ENCODE measurements around the gene TMEM134. TPM values are rescaled to one million over a fixed set of nuclear protein-coding genes. Genes with fewer than 3 reads are reported as not detected.

The TMEM134 gene
- total and polyA plus RNA-seq, 10 of the 15 experiments (the other 5 are each of a cell fraction or from before 2014, with no cell fraction given), result 1.6 to 93.8 (median 27.8) TPM

DNA sequence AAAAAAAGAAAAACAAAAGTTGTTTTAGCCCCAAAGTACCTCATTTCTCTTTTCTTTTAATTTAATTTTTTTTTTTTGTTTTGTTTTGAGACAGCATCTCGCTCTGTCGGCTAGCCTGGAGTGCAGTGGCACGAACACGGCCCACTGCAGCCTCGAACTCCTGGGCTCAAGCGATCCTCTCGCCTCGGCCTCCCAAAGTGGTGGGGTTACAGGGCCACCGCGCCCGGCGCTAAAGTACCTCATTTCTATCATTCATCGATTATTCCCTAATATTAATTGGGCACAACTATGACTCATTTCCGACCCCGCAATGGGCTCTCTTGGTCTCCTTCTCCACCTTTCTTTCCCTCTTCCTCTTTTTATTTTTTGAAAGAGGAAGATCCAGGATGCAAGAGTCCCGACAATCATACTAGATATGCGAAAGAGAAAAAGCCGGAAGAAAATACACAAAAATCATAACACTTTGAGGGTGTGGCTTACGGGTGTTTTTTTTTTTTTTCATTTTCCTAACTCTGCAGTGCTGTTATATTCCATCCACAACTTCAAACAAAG lies 13.3 kb upstream of the TMEM134 start (continued):
- TF ChIP-seq HDAC6 (IDR thresholded peaks at IDR 0.05; ENCODE audit: unreplicated experiment) (no peak), TBL1XR1 (IDR thresholded peaks at IDR 0.05; ENCODE audit: low read depth, low read length) (no peak), ZNF274 (IDR thresholded peaks at IDR 0.05; ENCODE audit: insufficient read depth, insufficient read length) (no peak), POLR2A (IDR thresholded peaks at IDR 0.05; ENCODE audit: low read depth, low read length) (no peak), RAD51 (IDR thresholded peaks at IDR 0.05) (no peak), CBX3 (IDR thresholded peaks at IDR 0.05; ENCODE audit: borderline replicate concordance, low read depth) (no peak), ETV6 (conservative IDR thresholded peaks at IDR 0.05 in 1 of 2, IDR thresholded peaks at IDR 0.05 in 1 of 2; ENCODE audit: borderline replicate concordance in 1 of 2, low read depth in 1 of 2) (no peak), MEF2A (IDR thresholded peaks at IDR 0.05; ENCODE audit: insufficient read depth, low read depth, low read length) (no peak), ZBED1 (IDR thresholded peaks at IDR 0.05; ENCODE audit: borderline replicate concordance) (no peak)
- TF ChIP-seq, protein P1, sequence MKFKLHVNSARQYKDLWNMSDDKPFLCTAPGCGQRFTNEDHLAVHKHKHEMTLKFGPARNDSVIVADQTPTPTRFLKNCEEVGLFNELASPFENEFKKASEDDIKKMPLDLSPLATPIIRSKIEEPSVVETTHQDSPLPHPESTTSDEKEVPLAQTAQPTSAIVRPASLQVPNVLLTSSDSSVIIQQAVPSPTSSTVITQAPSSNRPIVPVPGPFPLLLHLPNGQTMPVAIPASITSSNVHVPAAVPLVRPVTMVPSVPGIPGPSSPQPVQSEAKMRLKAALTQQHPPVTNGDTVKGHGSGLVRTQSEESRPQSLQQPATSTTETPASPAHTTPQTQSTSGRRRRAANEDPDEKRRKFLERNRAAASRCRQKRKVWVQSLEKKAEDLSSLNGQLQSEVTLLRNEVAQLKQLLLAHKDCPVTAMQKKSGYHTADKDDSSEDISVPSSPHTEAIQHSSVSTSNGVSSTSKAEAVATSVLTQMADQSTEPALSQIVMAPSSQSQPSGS (IDR thresholded peaks at IDR 0.05; ENCODE audit: low read length), result no peak
- TF ChIP-seq, protein P2, sequence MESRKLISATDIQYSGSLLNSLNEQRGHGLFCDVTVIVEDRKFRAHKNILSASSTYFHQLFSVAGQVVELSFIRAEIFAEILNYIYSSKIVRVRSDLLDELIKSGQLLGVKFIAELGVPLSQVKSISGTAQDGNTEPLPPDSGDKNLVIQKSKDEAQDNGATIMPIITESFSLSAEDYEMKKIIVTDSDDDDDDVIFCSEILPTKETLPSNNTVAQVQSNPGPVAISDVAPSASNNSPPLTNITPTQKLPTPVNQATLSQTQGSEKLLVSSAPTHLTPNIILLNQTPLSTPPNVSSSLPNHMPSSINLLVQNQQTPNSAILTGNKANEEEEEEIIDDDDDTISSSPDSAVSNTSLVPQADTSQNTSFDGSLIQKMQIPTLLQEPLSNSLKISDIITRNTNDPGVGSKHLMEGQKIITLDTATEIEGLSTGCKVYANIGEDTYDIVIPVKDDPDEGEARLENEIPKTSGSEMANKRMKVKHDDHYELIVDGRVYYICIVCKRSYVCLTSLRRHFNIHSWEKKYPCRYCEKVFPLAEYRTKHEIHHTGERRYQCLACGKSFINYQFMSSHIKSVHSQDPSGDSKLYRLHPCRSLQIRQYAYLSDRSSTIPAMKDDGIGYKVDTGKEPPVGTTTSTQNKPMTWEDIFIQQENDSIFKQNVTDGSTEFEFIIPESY (IDR thresholded peaks at IDR 0.05), result no peak
- TF ChIP-seq, protein P3, sequence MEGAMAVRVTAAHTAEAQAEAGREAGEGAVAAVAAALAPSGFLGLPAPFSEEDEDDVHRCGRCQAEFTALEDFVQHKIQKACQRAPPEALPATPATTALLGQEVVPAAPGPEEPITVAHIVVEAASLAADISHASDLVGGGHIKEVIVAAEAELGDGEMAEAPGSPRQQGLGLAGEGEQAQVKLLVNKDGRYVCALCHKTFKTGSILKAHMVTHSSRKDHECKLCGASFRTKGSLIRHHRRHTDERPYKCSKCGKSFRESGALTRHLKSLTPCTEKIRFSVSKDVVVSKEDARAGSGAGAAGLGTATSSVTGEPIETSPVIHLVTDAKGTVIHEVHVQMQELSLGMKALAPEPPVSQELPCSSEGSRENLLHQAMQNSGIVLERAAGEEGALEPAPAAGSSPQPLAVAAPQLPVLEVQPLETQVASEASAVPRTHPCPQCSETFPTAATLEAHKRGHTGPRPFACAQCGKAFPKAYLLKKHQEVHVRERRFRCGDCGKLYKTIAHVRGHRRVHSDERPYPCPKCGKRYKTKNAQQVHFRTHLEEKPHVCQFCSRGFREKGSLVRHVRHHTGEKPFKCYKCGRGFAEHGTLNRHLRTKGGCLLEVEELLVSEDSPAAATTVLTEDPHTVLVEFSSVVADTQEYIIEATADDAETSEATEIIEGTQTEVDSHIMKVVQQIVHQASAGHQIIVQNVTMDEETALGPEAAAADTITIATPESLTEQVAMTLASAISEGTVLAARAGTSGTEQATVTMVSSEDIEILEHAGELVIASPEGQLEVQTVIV (IDR thresholded peaks at IDR 0.05; ENCODE audit: borderline replicate concordance, partially characterized antibody), result no peak
- TF ChIP-seq, protein P4, sequence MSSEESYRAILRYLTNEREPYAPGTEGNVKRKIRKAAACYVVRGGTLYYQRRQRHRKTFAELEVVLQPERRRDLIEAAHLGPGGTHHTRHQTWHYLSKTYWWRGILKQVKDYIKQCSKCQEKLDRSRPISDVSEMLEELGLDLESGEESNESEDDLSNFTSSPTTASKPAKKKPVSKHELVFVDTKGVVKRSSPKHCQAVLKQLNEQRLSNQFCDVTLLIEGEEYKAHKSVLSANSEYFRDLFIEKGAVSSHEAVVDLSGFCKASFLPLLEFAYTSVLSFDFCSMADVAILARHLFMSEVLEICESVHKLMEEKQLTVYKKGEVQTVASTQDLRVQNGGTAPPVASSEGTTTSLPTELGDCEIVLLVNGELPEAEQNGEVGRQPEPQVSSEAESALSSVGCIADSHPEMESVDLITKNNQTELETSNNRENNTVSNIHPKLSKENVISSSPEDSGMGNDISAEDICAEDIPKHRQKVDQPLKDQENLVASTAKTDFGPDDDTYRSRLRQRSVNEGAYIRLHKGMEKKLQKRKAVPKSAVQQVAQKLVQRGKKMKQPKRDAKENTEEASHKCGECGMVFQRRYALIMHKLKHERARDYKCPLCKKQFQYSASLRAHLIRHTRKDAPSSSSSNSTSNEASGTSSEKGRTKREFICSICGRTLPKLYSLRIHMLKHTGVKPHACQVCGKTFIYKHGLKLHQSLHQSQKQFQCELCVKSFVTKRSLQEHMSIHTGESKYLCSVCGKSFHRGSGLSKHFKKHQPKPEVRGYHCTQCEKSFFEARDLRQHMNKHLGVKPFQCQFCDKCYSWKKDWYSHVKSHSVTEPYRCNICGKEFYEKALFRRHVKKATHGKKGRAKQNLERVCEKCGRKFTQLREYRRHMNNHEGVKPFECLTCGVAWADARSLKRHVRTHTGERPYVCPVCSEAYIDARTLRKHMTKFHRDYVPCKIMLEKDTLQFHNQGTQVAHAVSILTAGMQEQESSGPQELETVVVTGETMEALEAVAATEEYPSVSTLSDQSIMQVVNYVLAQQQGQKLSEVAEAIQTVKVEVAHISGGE (CRISPR knock-in tag; IDR thresholded peaks at IDR 0.05), result no peak
- TF ChIP-seq, protein P5, sequence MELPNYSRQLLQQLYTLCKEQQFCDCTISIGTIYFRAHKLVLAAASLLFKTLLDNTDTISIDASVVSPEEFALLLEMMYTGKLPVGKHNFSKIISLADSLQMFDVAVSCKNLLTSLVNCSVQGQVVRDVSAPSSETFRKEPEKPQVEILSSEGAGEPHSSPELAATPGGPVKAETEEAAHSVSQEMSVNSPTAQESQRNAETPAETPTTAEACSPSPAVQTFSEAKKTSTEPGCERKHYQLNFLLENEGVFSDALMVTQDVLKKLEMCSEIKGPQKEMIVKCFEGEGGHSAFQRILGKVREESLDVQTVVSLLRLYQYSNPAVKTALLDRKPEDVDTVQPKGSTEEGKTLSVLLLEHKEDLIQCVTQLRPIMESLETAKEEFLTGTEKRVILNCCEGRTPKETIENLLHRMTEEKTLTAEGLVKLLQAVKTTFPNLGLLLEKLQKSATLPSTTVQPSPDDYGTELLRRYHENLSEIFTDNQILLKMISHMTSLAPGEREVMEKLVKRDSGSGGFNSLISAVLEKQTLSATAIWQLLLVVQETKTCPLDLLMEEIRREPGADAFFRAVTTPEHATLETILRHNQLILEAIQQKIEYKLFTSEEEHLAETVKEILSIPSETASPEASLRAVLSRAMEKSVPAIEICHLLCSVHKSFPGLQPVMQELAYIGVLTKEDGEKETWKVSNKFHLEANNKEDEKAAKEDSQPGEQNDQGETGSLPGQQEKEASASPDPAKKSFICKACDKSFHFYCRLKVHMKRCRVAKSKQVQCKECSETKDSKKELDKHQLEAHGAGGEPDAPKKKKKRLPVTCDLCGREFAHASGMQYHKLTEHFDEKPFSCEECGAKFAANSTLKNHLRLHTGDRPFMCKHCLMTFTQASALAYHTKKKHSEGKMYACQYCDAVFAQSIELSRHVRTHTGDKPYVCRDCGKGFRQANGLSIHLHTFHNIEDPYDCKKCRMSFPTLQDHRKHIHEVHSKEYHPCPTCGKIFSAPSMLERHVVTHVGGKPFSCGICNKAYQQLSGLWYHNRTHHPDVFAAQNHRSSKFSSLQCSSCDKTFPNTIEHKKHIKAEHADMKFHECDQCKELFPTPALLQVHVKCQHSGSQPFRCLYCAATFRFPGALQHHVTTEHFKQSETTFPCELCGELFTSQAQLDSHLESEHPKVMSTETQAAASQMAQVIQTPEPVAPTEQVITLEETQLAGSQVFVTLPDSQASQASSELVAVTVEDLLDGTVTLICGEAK (IDR thresholded peaks at IDR 0.05; ENCODE audit: borderline replicate concordance), result no peak
- TF ChIP-seq, protein P6, sequence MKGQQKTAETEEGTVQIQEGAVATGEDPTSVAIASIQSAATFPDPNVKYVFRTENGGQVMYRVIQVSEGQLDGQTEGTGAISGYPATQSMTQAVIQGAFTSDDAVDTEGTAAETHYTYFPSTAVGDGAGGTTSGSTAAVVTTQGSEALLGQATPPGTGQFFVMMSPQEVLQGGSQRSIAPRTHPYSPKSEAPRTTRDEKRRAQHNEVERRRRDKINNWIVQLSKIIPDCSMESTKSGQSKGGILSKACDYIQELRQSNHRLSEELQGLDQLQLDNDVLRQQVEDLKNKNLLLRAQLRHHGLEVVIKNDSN (IDR thresholded peaks at IDR 0.05; ENCODE audit: borderline replicate concordance, extremely low read length, insufficient read depth, low read depth, low read length), result no peak

Data from GM12878 (cell line).